ENCODE results near the gene SEPTIN10. TPM values are rescaled to one million over a fixed set of nuclear protein-coding genes. Genes with fewer than 3 reads are reported as not detected.

Gene SEPTIN10
- total and polyA plus RNA-seq, 3 donors from 2014 or later, result 118 to 151 (median 130) TPM

GRCh38 chr2:109604597-109604996 is 9.2 kb downstream of the SEPTIN10 start:
- 81 to 82% methylated on average over 5 of the region's 5 CpGs for WGBS, 2 donors
- no peaks in the 10 kb centered on the region for H3K27me3 ChIP-seq
- H3K36me3 ChIP-seq (ENCODE audit: low read depth, missing control alignments), result no peaks in the 10 kb centered on the region
- no peaks in the 10 kb centered on the region for H3K9me3 ChIP-seq
- H3K27ac ChIP-seq, result no peak overlapping the region
- no peak for DNase-seq
- intact Hi-C loops (cut with DNase I; ENCODE audit: low total_unique reads), result no loop called here
- no peak overlapping the region for H3K4me3 ChIP-seq
- no peaks in the 10 kb centered on the region for H3K4me1 ChIP-seq
- no peak for TF ChIP-seq CTCF (IDR thresholded peaks at IDR 0.05)
- TF ChIP-seq POLR2A (IDR thresholded peaks at IDR 0.05), result no peak

DNA sequence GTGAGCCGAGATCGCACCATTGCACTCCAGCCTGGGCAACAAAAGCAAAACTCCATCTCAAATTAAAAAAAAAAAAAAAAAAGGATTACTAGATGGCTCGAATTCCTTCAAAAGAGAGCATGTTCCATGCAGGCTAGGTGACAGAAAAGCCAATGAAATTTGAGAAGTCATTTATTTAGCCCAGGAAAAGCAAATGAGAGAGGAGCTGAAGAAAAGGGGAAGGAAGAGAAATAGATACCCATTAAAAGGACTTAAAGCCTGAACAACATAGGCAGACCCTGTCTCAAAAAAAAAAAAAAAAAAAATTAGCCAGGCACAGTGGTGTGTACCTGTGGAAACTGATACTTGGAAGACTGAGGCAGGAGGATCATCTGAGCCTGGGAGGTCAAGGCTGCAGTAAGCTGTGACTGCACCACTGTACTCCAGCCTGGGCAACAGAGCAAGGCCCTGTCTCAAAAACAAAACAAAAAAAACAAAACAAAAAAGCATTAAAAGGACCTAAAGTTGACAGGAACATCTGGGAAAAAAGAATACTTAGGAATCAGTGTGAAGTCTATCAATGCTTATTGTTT is 11.1 kb downstream of the SEPTIN10 start:
- 91 to 96% methylated on average over 3 of the region's 3 CpGs for WGBS, 2 donors

GRCh38 chr2:109601783-109602182 is 12.0 kb downstream of the SEPTIN10 start:
- TF ChIP-seq POLR2A (IDR thresholded peaks at IDR 0.05), result no peak
- no peak for TF ChIP-seq CTCF (IDR thresholded peaks at IDR 0.05)

More for the DNA sequence above, 11.1 kb downstream of the SEPTIN10 start:
- Histone ChIP-seq H3K4me3 (no peak overlapping the region), H3K36me3 (ENCODE audit: low read depth, missing control alignments) (no peaks in the 10 kb centered on the region), H3K27ac (no peak overlapping the region), H3K27me3 (no peaks in the 10 kb centered on the region), H3K9me3 (no peaks in the 10 kb centered on the region), H3K4me1 (no peaks in the 10 kb centered on the region)
- TF ChIP-seq CTCF (IDR thresholded peaks at IDR 0.05) (no peak), POLR2A (IDR thresholded peaks at IDR 0.05) (no peak)
- intact Hi-C loops (cut with DNase I; ENCODE audit: low total_unique reads), result no loop called here
- no peak for DNase-seq

DNA sequence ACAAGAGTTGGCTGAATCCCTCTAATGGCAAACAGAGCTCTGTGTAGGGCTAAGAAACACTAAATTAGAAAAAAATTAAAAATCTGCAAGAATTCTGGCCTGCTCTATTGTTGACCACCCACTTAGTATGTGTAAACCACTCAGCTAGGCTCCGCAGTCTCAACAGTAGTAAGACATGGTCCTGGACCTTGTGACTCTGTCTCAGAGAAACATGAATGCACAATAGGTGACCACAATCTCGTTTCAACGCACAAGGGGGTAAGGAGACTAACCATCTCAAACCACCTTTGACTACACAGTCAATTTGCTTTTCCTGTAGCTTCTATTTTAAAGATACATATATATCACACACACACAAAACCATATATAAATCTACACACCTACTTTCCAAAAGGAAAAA is 16.5 kb downstream of the SEPTIN10 start:
- Histone ChIP-seq H3K9me3 (no peaks in the 10 kb centered on the region), H3K36me3 (ENCODE audit: low read depth, missing control alignments) (no peaks in the 10 kb centered on the region), H3K4me1 (no peaks in the 10 kb centered on the region), H3K4me3 (no peak overlapping the region), H3K27ac (no peak overlapping the region), H3K27me3 (no peaks in the 10 kb centered on the region)
- intact Hi-C loops (cut with DNase I; ENCODE audit: low total_unique reads), result no loop called here
- WGBS, 2 donors, result 66 to 76% methylated on average over 3 of the region's 3 CpGs
- DNase-seq, result no peak
- TF ChIP-seq CTCF (IDR thresholded peaks at IDR 0.05) (no peak), POLR2A (IDR thresholded peaks at IDR 0.05) (no peak)

More at GRCh38 chr2:109601783-109602182, 12.0 kb downstream of the SEPTIN10 start:
- H3K4me3 ChIP-seq, result no peak overlapping the region
- 67 to 80% methylated on average over 6 of the region's 6 CpGs for WGBS, 2 donors
- H3K4me1 ChIP-seq, result no peaks in the 10 kb centered on the region
- H3K27ac ChIP-seq, result no peak overlapping the region
- H3K36me3 ChIP-seq (ENCODE audit: low read depth, missing control alignments), result no peaks in the 10 kb centered on the region
- intact Hi-C loops (cut with DNase I; ENCODE audit: low total_unique reads), result no loop called here
- H3K27me3 ChIP-seq, result no peaks in the 10 kb centered on the region
- no peaks in the 10 kb centered on the region for H3K9me3 ChIP-seq
- DNase-seq, result peak; percentile 66

- H3K4me1 ChIP-seq, result no peaks in the 10 kb centered on the region
- no peaks in the 10 kb centered on the region for H3K27me3 ChIP-seq
- no peak for DNase-seq
- intact Hi-C loops (cut with DNase I; ENCODE audit: low total_unique reads), result no loop called here
- H3K9me3 ChIP-seq, result no peaks in the 10 kb centered on the region
- no peak overlapping the region for H3K27ac ChIP-seq
- no peak overlapping the region for H3K4me3 ChIP-seq
- H3K36me3 ChIP-seq (ENCODE audit: low read depth, missing control alignments), result no peaks in the 10 kb centered on the region
- 74 to 80% methylated on average over 4 of the region's 4 CpGs for WGBS, 2 donors
- TF ChIP-seq POLR2A (IDR thresholded peaks at IDR 0.05) (no peak), CTCF (IDR thresholded peaks at IDR 0.05) (no peak)
Measured at GRCh38 chr2:109595644-109596043, 18.1 kb downstream of the SEPTIN10 start.
